ENCODE data around the gene ZNF512B. TPM values are rescaled to one million over a fixed set of nuclear protein-coding genes. Genes with fewer than 3 reads are reported as not detected.

The ZNF512B gene
- total and polyA plus RNA-seq, 2 experiments from 2014 or later, result 6.1 to 28.8 TPM

DNA sequence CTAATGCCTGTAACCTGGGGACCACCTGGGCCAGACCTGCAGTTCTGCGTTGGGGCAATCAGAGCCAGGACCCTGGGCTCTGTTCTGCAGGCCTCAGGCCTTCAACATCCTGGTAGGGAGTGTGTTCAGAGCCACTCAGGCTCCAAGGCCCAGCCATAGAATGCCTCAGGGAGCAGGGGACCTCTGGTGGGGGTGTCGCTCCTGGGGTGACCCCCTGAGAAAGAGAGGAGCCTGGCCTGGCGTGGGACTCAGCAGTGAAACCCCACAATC, 26.0 kb downstream of the ZNF512B start:
- DNase-seq (ENCODE audit: low spot score), result no peak
- Histone ChIP-seq H2AFZ (no peak overlapping the region), H3K4me3 (no peak overlapping the region), H3K27me3 (ENCODE audit: insufficient read depth) (no peaks in the 10 kb centered on the region), H3K4me1 (ENCODE audit: insufficient read depth) (peaks cover 12% of the 10 kb centered on the region; the same call in 1 of the 2 replicates), H3K27ac (ENCODE audit: low read depth) (peak overlapping the region; percentile 79), H3K36me3 (ENCODE audit: insufficient read depth) (no peaks in the 10 kb centered on the region), H3F3A (replicated peaks; ENCODE audit: low read depth) (peaks cover 36% of the 10 kb centered on the region), H4K20me1 (replicated peaks; ENCODE audit: insufficient read depth) (peaks cover 10% of the 10 kb centered on the region), H3K79me2 (replicated peaks; ENCODE audit: insufficient read depth) (peaks cover 20% of the 10 kb centered on the region), H3K9me2 (ENCODE audit: insufficient read depth) (no peaks in the 10 kb centered on the region), H3K4me2 (no peak overlapping the region)
- Mint-ChIP-seq H3K4me3 (no peak overlapping the region), H3K9me3 (peaks cover 7% of the 10 kb centered on the region; the same call in 1 of the 3 replicates), H3K36me3 (ENCODE audit: low read depth) (peaks cover 23% of the 10 kb centered on the region), H3K27me3 (ENCODE audit: insufficient read depth, low read depth, poor library complexity) (peaks cover 29% of the 10 kb centered on the region), H3K4me1 (peaks cover 10% of the 10 kb centered on the region), H3K27ac (no peak overlapping the region)
- TF ChIP-seq EZH2phosphoT487 (IDR thresholded peaks at IDR 0.05; ENCODE audit: unreplicated experiment) (no peak), ZNF462 (CRISPR knock-in tag; IDR thresholded peaks at IDR 0.05) (no peak), CTCF (conservative IDR thresholded peaks at IDR 0.05; ENCODE audit: low read depth in 2 of 2) (no peak)
- TF ChIP-seq, protein P1, sequence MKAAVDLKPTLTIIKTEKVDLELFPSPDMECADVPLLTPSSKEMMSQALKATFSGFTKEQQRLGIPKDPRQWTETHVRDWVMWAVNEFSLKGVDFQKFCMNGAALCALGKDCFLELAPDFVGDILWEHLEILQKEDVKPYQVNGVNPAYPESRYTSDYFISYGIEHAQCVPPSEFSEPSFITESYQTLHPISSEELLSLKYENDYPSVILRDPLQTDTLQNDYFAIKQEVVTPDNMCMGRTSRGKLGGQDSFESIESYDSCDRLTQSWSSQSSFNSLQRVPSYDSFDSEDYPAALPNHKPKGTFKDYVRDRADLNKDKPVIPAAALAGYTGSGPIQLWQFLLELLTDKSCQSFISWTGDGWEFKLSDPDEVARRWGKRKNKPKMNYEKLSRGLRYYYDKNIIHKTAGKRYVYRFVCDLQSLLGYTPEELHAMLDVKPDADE (IDR thresholded peaks at IDR 0.05), result no peak
- TF ChIP-seq, protein P2, sequence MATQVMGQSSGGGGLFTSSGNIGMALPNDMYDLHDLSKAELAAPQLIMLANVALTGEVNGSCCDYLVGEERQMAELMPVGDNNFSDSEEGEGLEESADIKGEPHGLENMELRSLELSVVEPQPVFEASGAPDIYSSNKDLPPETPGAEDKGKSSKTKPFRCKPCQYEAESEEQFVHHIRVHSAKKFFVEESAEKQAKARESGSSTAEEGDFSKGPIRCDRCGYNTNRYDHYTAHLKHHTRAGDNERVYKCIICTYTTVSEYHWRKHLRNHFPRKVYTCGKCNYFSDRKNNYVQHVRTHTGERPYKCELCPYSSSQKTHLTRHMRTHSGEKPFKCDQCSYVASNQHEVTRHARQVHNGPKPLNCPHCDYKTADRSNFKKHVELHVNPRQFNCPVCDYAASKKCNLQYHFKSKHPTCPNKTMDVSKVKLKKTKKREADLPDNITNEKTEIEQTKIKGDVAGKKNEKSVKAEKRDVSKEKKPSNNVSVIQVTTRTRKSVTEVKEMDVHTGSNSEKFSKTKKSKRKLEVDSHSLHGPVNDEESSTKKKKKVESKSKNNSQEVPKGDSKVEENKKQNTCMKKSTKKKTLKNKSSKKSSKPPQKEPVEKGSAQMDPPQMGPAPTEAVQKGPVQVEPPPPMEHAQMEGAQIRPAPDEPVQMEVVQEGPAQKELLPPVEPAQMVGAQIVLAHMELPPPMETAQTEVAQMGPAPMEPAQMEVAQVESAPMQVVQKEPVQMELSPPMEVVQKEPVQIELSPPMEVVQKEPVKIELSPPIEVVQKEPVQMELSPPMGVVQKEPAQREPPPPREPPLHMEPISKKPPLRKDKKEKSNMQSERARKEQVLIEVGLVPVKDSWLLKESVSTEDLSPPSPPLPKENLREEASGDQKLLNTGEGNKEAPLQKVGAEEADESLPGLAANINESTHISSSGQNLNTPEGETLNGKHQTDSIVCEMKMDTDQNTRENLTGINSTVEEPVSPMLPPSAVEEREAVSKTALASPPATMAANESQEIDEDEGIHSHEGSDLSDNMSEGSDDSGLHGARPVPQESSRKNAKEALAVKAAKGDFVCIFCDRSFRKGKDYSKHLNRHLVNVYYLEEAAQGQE (IDR thresholded peaks at IDR 0.05; ENCODE audit: unreplicated experiment), result no peak
- ATAC-seq, result no peak
